Jurkat, Clone E6-1 (cell line): ENCODE measurements around the gene PEX10.

Experiments
- DNase-seq: peaks from one replicate; pipeline ENCODE4 v3.0.0-alpha.2; 2011; ENCODE audit warnings: low read depth, low spot score
- H3K4me3 ChIP-seq: 2 replicates; pipeline ENCODE4 v1.5.1; 2011; ENCODE audit warnings: mild to moderate bottlenecking, low read length, control low read depth, moderate library complexity

Gene PEX10

DNA sequence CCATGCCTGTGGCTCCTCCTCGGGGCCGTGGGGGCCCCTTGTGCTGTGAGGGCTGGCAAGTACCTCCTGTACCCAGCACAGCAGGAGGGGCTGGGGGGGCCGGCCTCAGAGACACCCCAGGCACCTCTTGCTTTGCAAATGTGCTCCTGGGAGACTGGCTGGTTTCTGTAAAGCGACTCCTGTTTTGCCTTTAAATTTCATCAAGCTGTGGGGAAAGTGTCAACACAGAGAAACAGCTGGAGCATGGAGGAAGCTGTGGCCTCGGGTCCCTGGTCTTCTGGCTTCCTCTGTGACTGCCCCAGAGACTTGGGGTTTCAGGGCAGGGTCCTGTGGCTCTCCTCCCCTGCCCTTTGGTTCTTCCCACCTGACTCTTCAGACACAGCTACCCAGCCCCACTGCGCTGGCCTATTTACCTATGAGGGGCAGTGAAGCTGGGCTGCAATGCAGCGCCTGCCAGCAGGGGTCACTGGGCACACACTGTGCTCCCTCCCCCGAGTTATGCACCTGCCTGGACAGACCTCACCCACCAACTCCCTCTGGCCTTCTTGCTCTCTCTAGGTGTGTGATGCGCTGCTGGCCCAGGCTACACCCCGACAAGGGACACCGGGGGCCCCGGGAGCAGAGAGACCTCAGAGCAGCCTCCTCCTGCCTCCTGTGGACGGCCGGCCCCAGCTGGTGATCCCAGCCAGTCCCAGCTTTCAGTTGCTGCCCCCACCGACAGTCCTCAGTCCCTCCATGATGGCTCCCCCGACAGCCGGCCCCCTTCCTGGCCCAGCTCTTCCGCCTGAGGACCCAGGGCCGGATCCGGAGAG lies 17.6 kb upstream of the PEX10 start:
- H3K4me3 ChIP-seq = no peak overlapping the region
- no peak for DNase-seq

- DNase-seq = no peak
- no peak overlapping the region for H3K4me3 ChIP-seq
These were observed 16.1 kb upstream of the PEX10 start for GRCh38 chr1:2428490-2428889.

- H3K4me3 ChIP-seq = no peak overlapping the region
- DNase-seq = no peak
These were observed 15.6 kb upstream of the PEX10 start for GRCh38 chr1:2427976-2428375.

DNA sequence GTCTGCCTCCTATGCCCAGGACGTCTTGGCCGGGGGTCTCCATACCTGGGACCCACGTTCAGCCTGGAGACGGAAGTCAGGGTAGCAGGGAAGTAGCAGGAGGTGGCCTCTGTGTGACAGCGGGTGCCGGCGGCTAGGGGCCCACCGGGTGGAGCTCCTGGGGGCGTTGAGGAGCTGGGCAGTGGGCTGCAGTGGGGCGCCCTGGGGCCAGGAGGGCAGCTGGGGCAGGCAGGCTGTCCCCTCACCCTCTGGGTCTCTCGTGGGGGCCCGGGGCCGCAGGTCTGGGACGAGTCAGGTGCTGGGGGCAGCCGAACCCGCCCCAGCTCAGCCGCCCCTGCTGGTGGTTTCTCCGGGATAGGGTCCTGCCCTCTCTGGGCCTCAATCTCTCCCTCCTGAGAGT lies 14.7 kb upstream of the PEX10 start:
- no peak overlapping the region for H3K4me3 ChIP-seq
- DNase-seq = no peak

DNA sequence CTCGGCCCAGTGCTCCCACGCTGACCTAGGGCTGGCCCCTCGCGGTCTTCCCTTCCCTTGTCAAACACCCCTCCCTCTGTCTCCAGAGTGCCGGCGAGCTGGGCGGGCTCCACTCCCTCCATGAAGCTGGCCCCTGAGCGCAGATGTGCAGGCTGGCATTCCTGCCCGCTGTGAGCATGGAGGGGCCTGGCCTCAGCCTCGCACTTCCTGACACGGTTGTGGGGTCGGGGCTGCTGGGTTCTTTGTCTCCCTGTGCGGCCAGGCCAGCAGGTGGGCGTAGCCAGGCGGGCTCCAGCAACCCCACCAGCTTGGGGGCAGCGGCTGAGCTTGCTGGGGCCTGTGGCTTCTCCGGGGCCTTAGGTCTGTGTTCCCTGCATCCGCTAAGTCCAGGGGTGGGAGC lies 14.2 kb upstream of the PEX10 start:
- no peak overlapping the region for H3K4me3 ChIP-seq
- no peak for DNase-seq

DNA sequence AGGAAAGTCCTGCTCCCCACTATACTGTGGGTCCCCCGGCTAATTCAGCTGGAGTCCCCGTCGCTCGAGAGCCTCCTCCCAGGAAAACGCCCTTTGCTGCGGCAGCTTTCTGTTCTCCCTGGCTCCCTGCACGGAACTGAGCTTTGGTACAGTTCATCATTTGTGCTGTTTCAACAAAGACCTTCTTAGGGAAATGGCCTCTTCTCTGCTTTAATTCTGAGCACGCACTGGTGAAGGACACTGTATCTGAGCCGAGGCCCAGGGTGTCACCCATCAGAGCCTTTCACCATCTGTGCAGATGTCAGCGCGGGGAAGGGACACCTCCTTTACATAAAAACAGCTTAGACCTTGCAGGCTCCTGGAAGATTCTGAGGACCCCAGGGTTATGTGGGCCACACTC lies 13.5 kb upstream of the PEX10 start:
- no peak overlapping the region for H3K4me3 ChIP-seq
- no peak for DNase-seq

GRCh38 chr1:2422523-2422922 lies 10.2 kb upstream of the PEX10 start:
- H3K4me3 ChIP-seq = no peak overlapping the region
- DNase-seq = no peak

- no peak for DNase-seq
- no peak overlapping the region for H3K4me3 ChIP-seq
These were observed 7.1 kb upstream of the PEX10 start for GRCh38 chr1:2419416-2419815.

- no peak for DNase-seq
These were observed 6.5 kb upstream of the PEX10 start for GRCh38 chr1:2418791-2419320.

DNA sequence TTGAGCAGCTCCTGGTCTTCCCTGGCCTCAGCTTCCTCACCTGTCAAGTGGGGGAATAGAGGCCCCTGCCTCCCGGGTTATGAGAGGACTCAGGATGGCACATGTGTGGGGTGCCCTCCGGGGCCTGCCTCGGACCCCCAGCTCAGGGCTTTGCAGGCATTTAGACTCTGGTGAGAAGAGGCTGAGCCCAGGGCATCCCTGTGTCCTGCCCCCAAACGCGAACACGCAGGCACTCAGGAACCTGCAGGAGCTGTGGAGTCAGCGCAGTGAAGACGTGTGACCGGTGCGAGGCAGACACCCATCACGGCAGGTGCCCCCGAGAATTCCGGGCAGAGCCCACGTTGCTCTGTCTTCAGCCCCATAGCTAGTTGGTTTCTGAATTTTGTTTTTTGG lies 5.5 kb upstream of the PEX10 start:
- DNase-seq = no peak
- no peak overlapping the region for H3K4me3 ChIP-seq

More at GRCh38 chr1:2418791-2419320, 6.5 kb upstream of the PEX10 start:
- no peak overlapping the region for H3K4me3 ChIP-seq

- no peak for DNase-seq
- no peak overlapping the region for H3K4me3 ChIP-seq
These were observed 4.9 kb upstream of the PEX10 start for GRCh38 chr1:2417083-2417832.

DNA sequence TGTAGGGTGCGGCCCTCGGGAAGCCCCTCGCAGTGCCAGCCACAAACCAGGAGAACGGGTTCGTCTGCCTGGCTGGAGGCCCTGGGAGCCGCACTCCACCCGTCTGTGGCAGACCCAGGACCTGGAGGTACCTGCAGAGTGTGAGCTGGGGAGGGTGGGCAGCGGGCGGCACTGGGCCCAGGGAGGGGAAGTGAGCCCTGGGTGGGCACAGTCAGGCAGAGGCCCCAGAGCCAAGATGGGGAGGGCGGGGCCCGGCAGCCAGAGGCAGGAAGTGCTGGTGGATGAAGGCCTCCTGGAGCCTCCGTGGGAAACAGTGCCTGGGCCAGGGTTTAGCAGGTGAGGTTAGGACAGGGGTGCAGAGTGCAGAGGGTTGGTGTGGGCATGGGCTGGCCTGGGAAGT lies 4.0 kb upstream of the PEX10 start:
- peak overlapping the region; percentile 41 for H3K4me3 ChIP-seq
- DNase-seq = peak; percentile 43

GRCh38 chr1:2415801-2416208 lies 3.4 kb upstream of the PEX10 start:
- DNase-seq = peak; percentile 48
- H3K4me3 ChIP-seq = peak overlapping the region; percentile 41

DNA sequence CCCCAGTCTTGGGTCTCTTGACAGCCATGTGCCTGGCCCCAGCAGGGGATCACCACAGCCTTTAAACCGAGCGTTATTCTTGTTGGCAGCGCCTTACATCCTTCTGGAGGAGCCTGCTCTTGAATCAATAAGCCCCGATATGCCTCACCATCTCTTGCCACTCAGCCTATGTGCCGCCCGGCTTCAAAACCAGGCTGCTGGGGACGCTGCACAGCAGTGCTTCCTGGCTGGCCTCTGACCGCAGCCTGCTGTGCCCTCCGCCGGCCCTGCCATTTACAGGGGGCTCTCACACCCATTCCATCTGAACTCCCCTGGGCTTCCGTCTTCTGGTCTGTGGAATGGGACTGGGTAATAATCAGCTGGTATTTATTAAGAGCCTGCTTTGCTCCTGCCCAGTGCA lies 3.0 kb upstream of the PEX10 start:
- H3K4me3 ChIP-seq = no peak overlapping the region
- DNase-seq = no peak

- peak overlapping the region; percentile 15 for H3K4me3 ChIP-seq
- DNase-seq = peak; percentile 57
These were observed 2.1 kb upstream of the PEX10 start for GRCh38 chr1:2414297-2414958.

- DNase-seq = no peak
- H3K4me3 ChIP-seq = peak overlapping the region; percentile 67
These were observed 1.3 kb upstream of the PEX10 start for GRCh38 chr1:2413495-2414296.

- peak overlapping the region; percentile 67 for H3K4me3 ChIP-seq
- DNase-seq = no peak
These were observed 570 bp upstream of the PEX10 start for GRCh38 chr1:2412773-2413494.

- no peak for DNase-seq
- peak overlapping the region; percentile 86 for H3K4me3 ChIP-seq
These were observed 466 bp downstream of the PEX10 start for GRCh38 chr1:2411801-2412394.
